ENCODE results near the gene CCR5. TPM values are rescaled to one million over a fixed set of nuclear protein-coding genes. Genes with fewer than 3 reads are reported as not detected.

Gene CCR5
- total and polyA plus RNA-seq, 2 of the 13 experiments (the other 11 are each of a cell fraction or from before 2014, with no cell fraction given), result not detected

- H3K36me3 ChIP-seq (replicated peaks in 1 of 2; ENCODE audit: control insufficient read depth in 1 of 2, insufficient read depth in 2 of 2, low read length in 2 of 2), result no peaks in the 10 kb centered on the region
- intact Hi-C loops (cut with micrococcal nuclease; ENCODE audit: unreplicated experiment), result no loop called here
- H3K79me2 ChIP-seq (ENCODE audit: insufficient read depth, low read length), result no peaks in the 10 kb centered on the region
- peaks cover 2 to 8% of the 10 kb centered on the region in 2 experiments; a peak in 2 of 5 replicates for H3K27me3 ChIP-seq (ENCODE audit: control insufficient read depth in 1 of 2, insufficient read depth in 2 of 2, low read length in 2 of 2)
- H3K27ac ChIP-seq (ENCODE audit: extremely low read length, insufficient read depth, low read length), result no peak overlapping the region
- in situ Hi-C loops (cut with HindIII; ENCODE audit: extremely low pct_ligation_motif_present, low pct_unique_long_range_greater_than_20kb), result no loop called here
- no peak overlapping the region for H3K9ac ChIP-seq (ENCODE audit: insufficient read depth, low read depth, low read length)
- TF ChIP-seq SRSF1 (optimal IDR thresholded peaks at IDR 0.05; ENCODE audit: low read depth, low read length), result no peak
- TF ChIP-seq, protein P1, sequence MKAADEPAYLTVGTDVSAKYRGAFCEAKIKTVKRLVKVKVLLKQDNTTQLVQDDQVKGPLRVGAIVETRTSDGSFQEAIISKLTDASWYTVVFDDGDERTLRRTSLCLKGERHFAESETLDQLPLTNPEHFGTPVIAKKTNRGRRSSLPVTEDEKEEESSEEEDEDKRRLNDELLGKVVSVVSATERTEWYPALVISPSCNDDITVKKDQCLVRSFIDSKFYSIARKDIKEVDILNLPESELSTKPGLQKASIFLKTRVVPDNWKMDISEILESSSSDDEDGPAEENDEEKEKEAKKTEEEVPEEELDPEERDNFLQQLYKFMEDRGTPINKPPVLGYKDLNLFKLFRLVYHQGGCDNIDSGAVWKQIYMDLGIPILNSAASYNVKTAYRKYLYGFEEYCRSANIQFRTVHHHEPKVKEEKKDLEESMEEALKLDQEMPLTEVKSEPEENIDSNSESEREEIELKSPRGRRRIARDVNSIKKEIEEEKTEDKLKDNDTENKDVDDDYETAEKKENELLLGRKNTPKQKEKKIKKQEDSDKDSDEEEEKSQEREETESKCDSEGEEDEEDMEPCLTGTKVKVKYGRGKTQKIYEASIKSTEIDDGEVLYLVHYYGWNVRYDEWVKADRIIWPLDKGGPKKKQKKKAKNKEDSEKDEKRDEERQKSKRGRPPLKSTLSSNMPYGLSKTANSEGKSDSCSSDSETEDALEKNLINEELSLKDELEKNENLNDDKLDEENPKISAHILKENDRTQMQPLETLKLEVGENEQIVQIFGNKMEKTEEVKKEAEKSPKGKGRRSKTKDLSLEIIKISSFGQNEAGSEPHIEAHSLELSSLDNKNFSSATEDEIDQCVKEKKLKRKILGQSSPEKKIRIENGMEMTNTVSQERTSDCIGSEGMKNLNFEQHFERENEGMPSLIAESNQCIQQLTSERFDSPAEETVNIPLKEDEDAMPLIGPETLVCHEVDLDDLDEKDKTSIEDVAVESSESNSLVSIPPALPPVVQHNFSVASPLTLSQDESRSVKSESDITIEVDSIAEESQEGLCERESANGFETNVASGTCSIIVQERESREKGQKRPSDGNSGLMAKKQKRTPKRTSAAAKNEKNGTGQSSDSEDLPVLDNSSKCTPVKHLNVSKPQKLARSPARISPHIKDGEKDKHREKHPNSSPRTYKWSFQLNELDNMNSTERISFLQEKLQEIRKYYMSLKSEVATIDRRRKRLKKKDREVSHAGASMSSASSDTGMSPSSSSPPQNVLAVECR (CRISPR knock-in tag; IDR thresholded peaks at IDR 0.05; ENCODE audit: borderline replicate concordance), result no peak
- DNase-seq (ENCODE audit: low spot score) (no peak), FAIRE-seq (no peak), ATAC-seq (no peak)
- CTCF ChIA-PET (ENCODE audit: low intra/inter-chr PET ratio, low total read pairs), result no interaction called here
- H3K4me2 ChIP-seq (ENCODE audit: low read depth, low read length), result no peak overlapping the region
- POLR2A ChIA-PET, result no interaction called here
- H3K9me3 ChIP-seq (ENCODE audit: low read length), result no peaks in the 10 kb centered on the region
- no peaks in the 10 kb centered on the region for H4K20me1 ChIP-seq (ENCODE audit: insufficient read depth, low read length)
- H3K4me1 ChIP-seq (ENCODE audit: insufficient read depth, low read length), result no peaks in the 10 kb centered on the region
- 39% methylated on average over 7 of the region's 7 CpGs for WGBS (ENCODE audit: low lambda C conversion rate)
- no TSS peak for BruUV-seq (replicated peaks)
- H2AFZ ChIP-seq (ENCODE audit: low read length), result no peak overlapping the region
- H3K4me3 ChIP-seq (replicated peaks in 1 of 3; ENCODE audit: insufficient read depth in 1 of 3, low read depth in 2 of 3, low read length in 3 of 3), result no peak overlapping the region
These were observed 37.2 kb downstream of the CCR5 start for GRCh38 chr3:46407970-46408369.

GRCh38 chr3:46408853-46409252 lies 38.1 kb downstream of the CCR5 start:
- no peaks in the 10 kb centered on the region for H3K36me3 ChIP-seq (replicated peaks in 1 of 2; ENCODE audit: control insufficient read depth in 1 of 2, insufficient read depth in 2 of 2, low read length in 2 of 2)
- ChIA-PET CTCF (ENCODE audit: low intra/inter-chr PET ratio, low total read pairs) (no interaction called here), POLR2A (no interaction called here)
- no peak overlapping the region for H3K9ac ChIP-seq (ENCODE audit: insufficient read depth, low read depth, low read length)
- FAIRE-seq, result no peak
- H3K27me3 ChIP-seq (ENCODE audit: control insufficient read depth in 1 of 2, insufficient read depth in 2 of 2, low read length in 2 of 2), result peaks cover 2 to 8% of the 10 kb centered on the region in 2 experiments; a peak in 2 of 5 replicates
- H3K4me1 ChIP-seq (ENCODE audit: insufficient read depth, low read length), result no peaks in the 10 kb centered on the region
- no peak overlapping the region for H2AFZ ChIP-seq (ENCODE audit: low read length)
- in situ Hi-C loops (cut with HindIII; ENCODE audit: extremely low pct_ligation_motif_present, low pct_unique_long_range_greater_than_20kb), result no loop called here
- no peak overlapping the region for H3K4me3 ChIP-seq (replicated peaks in 1 of 3; ENCODE audit: insufficient read depth in 1 of 3, low read depth in 2 of 3, low read length in 3 of 3)
- TF ChIP-seq ZMAT3 (CRISPR knock-in tag; conservative IDR thresholded peaks at IDR 0.05), result no peak
- TF ChIP-seq ZFP82 (CRISPR knock-in tag; IDR thresholded peaks at IDR 0.05; ENCODE audit: borderline replicate concordance), result no peak
- TF ChIP-seq ZNF550 (CRISPR knock-in tag; IDR thresholded peaks at IDR 0.05; ENCODE audit: borderline replicate concordance), result no peak
- TF ChIP-seq, protein P2, sequence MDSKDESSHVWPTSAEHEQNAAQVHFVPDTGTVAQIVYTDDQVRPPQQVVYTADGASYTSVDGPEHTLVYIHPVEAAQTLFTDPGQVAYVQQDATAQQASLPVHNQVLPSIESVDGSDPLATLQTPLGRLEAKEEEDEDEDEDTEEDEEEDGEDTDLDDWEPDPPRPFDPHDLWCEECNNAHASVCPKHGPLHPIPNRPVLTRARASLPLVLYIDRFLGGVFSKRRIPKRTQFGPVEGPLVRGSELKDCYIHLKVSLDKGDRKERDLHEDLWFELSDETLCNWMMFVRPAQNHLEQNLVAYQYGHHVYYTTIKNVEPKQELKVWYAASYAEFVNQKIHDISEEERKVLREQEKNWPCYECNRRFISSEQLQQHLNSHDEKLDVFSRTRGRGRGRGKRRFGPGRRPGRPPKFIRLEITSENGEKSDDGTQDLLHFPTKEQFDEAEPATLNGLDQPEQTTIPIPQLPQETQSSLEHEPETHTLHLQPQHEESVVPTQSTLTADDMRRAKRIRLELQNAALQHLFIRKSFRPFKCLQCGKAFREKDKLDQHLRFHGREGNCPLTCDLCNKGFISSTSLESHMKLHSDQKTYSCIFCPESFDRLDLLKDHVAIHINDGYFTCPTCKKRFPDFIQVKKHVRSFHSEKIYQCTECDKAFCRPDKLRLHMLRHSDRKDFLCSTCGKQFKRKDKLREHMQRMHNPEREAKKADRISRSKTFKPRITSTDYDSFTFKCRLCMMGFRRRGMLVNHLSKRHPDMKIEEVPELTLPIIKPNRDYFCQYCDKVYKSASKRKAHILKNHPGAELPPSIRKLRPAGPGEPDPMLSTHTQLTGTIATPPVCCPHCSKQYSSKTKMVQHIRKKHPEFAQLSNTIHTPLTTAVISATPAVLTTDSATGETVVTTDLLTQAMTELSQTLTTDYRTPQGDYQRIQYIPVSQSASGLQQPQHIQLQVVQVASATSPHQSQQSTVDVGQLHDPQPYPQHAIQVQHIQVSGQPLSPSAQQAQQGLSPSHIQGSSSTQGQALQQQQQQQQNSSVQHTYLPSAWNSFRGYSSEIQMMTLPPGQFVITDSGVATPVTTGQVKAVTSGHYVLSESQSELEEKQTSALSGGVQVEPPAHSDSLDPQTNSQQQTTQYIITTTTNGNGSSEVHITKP (CRISPR knock-in tag; IDR thresholded peaks at IDR 0.05; ENCODE audit: low read depth), result no peak
- intact Hi-C loops (cut with micrococcal nuclease; ENCODE audit: unreplicated experiment), result no loop called here
- BruUV-seq (replicated peaks), result no TSS peak
- no peak overlapping the region for H3K4me2 ChIP-seq (ENCODE audit: low read depth, low read length)
- 34% methylated on average over 7 of the region's 7 CpGs for WGBS (ENCODE audit: low lambda C conversion rate)
- no peak overlapping the region for H3K27ac ChIP-seq (ENCODE audit: extremely low read length, insufficient read depth, low read length)
- ATAC-seq, result no peak
- no peaks in the 10 kb centered on the region for H4K20me1 ChIP-seq (ENCODE audit: insufficient read depth, low read length)
- no peaks in the 10 kb centered on the region for H3K9me3 ChIP-seq (ENCODE audit: low read length)
- H3K79me2 ChIP-seq (ENCODE audit: insufficient read depth, low read length), result no peaks in the 10 kb centered on the region
- no peak for DNase-seq (ENCODE audit: low spot score)
